T-helper 1 cell (primary cell): ENCODE measurements around the gene SMIM28.
A peak's percentile ranks its signal among the peaks of the same experiment; 100 is the strongest.
"Not testable (repeated sequence)": the region's sequence is repeated elsewhere in the genome, so short reads cannot be mapped to it uniquely, and the experiment has no call there.

ENCODE experiments used
- DNase-seq, 5 donors: peaks; one replicate each; pipeline ENCODE4 v3.0.0-alpha.2; 2012 to 2020

The SMIM28 gene

GRCh38 chr6:138406443-138406842 is 28.7 kb downstream of the SMIM28 start:
- peak in 1 of 5 donors; percentile 36 for DNase-seq

GRCh38 chr6:138410048-138410735 is 32.5 kb downstream of the SMIM28 start:
- no peak for DNase-seq

GRCh38 chr6:138410972-138411880 is 33.5 kb downstream of the SMIM28 start:
- peak in 1 of 5 donors; percentile 74 for DNase-seq

- no peak for DNase-seq
These were observed 37.4 kb downstream of the SMIM28 start for GRCh38 chr6:138415125-138415524.

GRCh38 chr6:138416206-138416605 is 38.5 kb downstream of the SMIM28 start:
- no peak for DNase-seq

GRCh38 chr6:138417493-138418117 is 39.9 kb downstream of the SMIM28 start:
- no peak for DNase-seq

- DNase-seq, result no peak
These were observed 40.5 kb downstream of the SMIM28 start for GRCh38 chr6:138418118-138418742.

- no peak for DNase-seq
These were observed 42.1 kb downstream of the SMIM28 start for GRCh38 chr6:138419766-138420165.

- no peak for DNase-seq
These were observed 42.7 kb downstream of the SMIM28 start for GRCh38 chr6:138420356-138420755.

- DNase-seq, result no peak
These were observed 43.4 kb downstream of the SMIM28 start for GRCh38 chr6:138421089-138421488.

GRCh38 chr6:138421608-138422007 is 43.9 kb downstream of the SMIM28 start:
- DNase-seq, result no peak

- no peak for DNase-seq
These were observed 45.2 kb downstream of the SMIM28 start for GRCh38 chr6:138422861-138423260.

- DNase-seq, result no peak
These were observed 46.5 kb downstream of the SMIM28 start for GRCh38 chr6:138424004-138424904.

- not testable (repeated sequence) for DNase-seq
These were observed 47.6 kb downstream of the SMIM28 start for GRCh38 chr6:138425256-138425655.

GRCh38 chr6:138426500-138427123 is 48.9 kb downstream of the SMIM28 start:
- no peak for DNase-seq

- no peak for DNase-seq
These were observed 50.0 kb downstream of the SMIM28 start for GRCh38 chr6:138427701-138428100.

- DNase-seq, result peak in 1 of 5 donors; percentile 48
These were observed 51.4 kb downstream of the SMIM28 start for GRCh38 chr6:138428944-138429598.

- no peak for DNase-seq
These were observed 52.1 kb downstream of the SMIM28 start for GRCh38 chr6:138429761-138430160.

- no peak for DNase-seq
These were observed 52.8 kb downstream of the SMIM28 start for GRCh38 chr6:138430361-138431145.
